A549 treated with GW870086 at 1 μM for 4 hours (cell line): Measurements from ENCODE around the gene SMARCD1. TPM values are rescaled to one million over a fixed set of nuclear protein-coding genes. Genes with fewer than 3 reads are reported as not detected.

Experiments used
- total RNA-seq: library from RNA; stranded (reverse); fragments of 200-300 nt; extraction: Qiagen RNA extraction; gene quantifications from 5 replicates; pipeline ENCODE4 v1.2.3, GENCODE V29; 2022; ENCODE audit warnings: low read depth

Gene SMARCD1
- total RNA-seq: 64.2 to 81.3 TPM (median 67.8 TPM) in 5 replicates

GRCh38 chr12:50084775-50085614, at the start of gene SMARCD1:
SMARCD1 (plus strand) TSS chr12:50085342; CDS start chr12:50085370, 28 bp downstream.

GRCh38 chr12:50057000-50057841, 27.9 kb upstream of the SMARCD1 start, which contains the start of gene ASIC1:
ASIC1 (plus strand) TSS chr12:50057596; CDS start chr12:50058767, 1,171 bp downstream.

GRCh38 chr12:50103767-50104321, 18.7 kb downstream of the SMARCD1 start, which contains the start of gene GPD1:
GPD1 (plus strand) TSS chr12:50104008; CDS start chr12:50104051, 43 bp downstream.

GRCh38 chr12:50111693-50112455, 26.7 kb downstream of the SMARCD1 start, which contains the start of gene COX14:
COX14 (plus strand) TSS chr12:50112236; CDS start chr12:50120044, 7,808 bp downstream.

Other genes starting within 250 kb of the SMARCD1 start
- gene BCDIN3D, start 242.2 kb upstream of the SMARCD1 start, total RNA-seq: 3.8 to 4.4 TPM (median 4.2 TPM) in 5 replicates
- 0.28 TPM in 1 of 5 replicates, not detected in the others for gene FAIM2, start 181.4 kb upstream of the SMARCD1 start, total RNA-seq
- not detected in 5 replicates for gene AQP2, start 134.6 kb upstream of the SMARCD1 start, total RNA-seq
- gene AQP5, start 123.5 kb upstream of the SMARCD1 start, total RNA-seq: not detected in 5 replicates
- gene AQP6, start 112.4 kb upstream of the SMARCD1 start, total RNA-seq: not detected in 5 replicates
- 68.2 to 84.2 TPM (median 78.5 TPM) in 5 replicates for gene RACGAP1, start 59.8 kb upstream of the SMARCD1 start, total RNA-seq
- gene ASIC1, start 27.7 kb upstream of the SMARCD1 start, total RNA-seq: 4.9 to 6.2 TPM (median 5.6 TPM) in 5 replicates
- 0.11 to 0.35 TPM (median 0.19 TPM) in 5 replicates for gene GPD1, start 18.7 kb downstream of the SMARCD1 start, total RNA-seq
- 68.5 to 85.2 TPM (median 72.6 TPM) in 5 replicates for gene COX14, start 26.9 kb downstream of the SMARCD1 start, total RNA-seq
- 25.6 to 29.4 TPM (median 27.0 TPM) in 5 replicates for gene CERS5, start 82.0 kb downstream of the SMARCD1 start, total RNA-seq
- 5.2 to 7.8 TPM (median 6.3 TPM) in 5 replicates for gene LIMA1, start 198.2 kb downstream of the SMARCD1 start, total RNA-seq